H1 (cell line): Measurements from ENCODE around the gene ETV1. TPM values are rescaled to one million over a fixed set of nuclear protein-coding genes. Genes with fewer than 3 reads are reported as not detected.

ENCODE experiments used
- CTCF ChIA-PET: fragments of 300-600 bp; sonication (Branson Sonifier 250); formaldehyde crosslinking; loops from one replicate; lab custom pipeline; 2021; ENCODE audit not compliant: partially characterized antibody; lab: Charles Lee
- POLR2A ChIA-PET: fragments of 300-600 bp; sonication (Branson Sonifier 250); formaldehyde crosslinking; loops from one replicate; lab custom pipeline; 2021; ENCODE audit warnings: inconsistent platforms; ENCODE audit not compliant: partially characterized antibody; lab: Charles Lee
- DNase-seq, 2 experiments: peaks; one replicate each; pipeline versions ENCODE4 v3.0.0 to v3.0.0-alpha.2; 2010 to 2022; ENCODE audit warnings: low spot score in 2 of 2, low read depth in 1 of 2, mixed read lengths in 1 of 2
- FAIRE-seq: peaks from 2 replicates; lab custom pipeline; 2011; peaks lifted over from hg19 to GRCh38; lab: Jason Lieb, UNC
- H2AFZ ChIP-seq: 2 replicates; pipeline ENCODE4 v1.8.1; 2012; ENCODE audit warnings: low read length, inconsistent platforms
- H2AK5ac ChIP-seq: 2 replicates; pipeline ENCODE4 v1.6.1; 2013; ENCODE audit warnings: low read depth, low read length
- H2BK120ac ChIP-seq: replicated peaks from 2 replicates; pipeline ENCODE3; 2013; ENCODE audit warnings: low read depth, low read length, inconsistent platforms
- H2BK12ac ChIP-seq: 2 replicates; pipeline ENCODE4 v1.6.1; 2013; ENCODE audit warnings: low read depth, low read length
- H2BK15ac ChIP-seq: 2 replicates; pipeline ENCODE4 v1.6.1; 2013; ENCODE audit warnings: low read length
- H2BK20ac ChIP-seq: 2 replicates; pipeline ENCODE4 v1.6.1; 2013; ENCODE audit warnings: low read length
- H2BK5ac ChIP-seq: 2 replicates; pipeline ENCODE4 v1.6.1; 2013; ENCODE audit warnings: low read depth, low read length
- H3K14ac ChIP-seq: 2 replicates; pipeline ENCODE4 v1.6.1; 2013; ENCODE audit warnings: inconsistent platforms; ENCODE audit not compliant: insufficient read length
- H3K18ac ChIP-seq: 2 replicates; pipeline ENCODE4 v1.6.1; 2013; ENCODE audit warnings: low read length; ENCODE audit errors: extremely low read depth
- H3K23ac ChIP-seq: 2 replicates; pipeline ENCODE4 v1.6.1; 2013; ENCODE audit warnings: inconsistent platforms; ENCODE audit not compliant: insufficient read length
- H3K23me2 ChIP-seq: 2 replicates; pipeline ENCODE4 v1.6.1; 2013; ENCODE audit warnings: low read depth, low read length
- H3K27ac ChIP-seq: 2 replicates; pipeline ENCODE4 v1.6.1; 2011; ENCODE audit warnings: low read depth, low read length, inconsistent platforms
- H3K27me3 ChIP-seq, 4 experiments: replicated peaks in 1 of 4; 1 replicate in 1 of 4; 2 replicates in 3 of 4; pipeline versions ENCODE4 v1.6.1 to v1.8.1; 2011 to 2013; ENCODE audit warnings: low read length in 3 of 4, mild to moderate bottlenecking in 3 of 4, inconsistent platforms in 2 of 4, mixed read lengths in 2 of 4, moderate library complexity in 1 of 4; ENCODE audit not compliant: control insufficient read depth in 3 of 4, insufficient read depth in 3 of 4; ENCODE audit errors: extremely low read depth in 1 of 4
- H3K36me3 ChIP-seq, 4 experiments: 2 replicates each; pipeline versions ENCODE4 v1.6.1 to v1.8.1; 2011 to 2013; ENCODE audit warnings: mild to moderate bottlenecking in 4 of 4, low read length in 3 of 4, moderate library complexity in 2 of 4, control low read depth in 1 of 4, inconsistent platforms in 1 of 4; ENCODE audit not compliant: insufficient read depth in 4 of 4, control insufficient read depth in 2 of 4
- H3K4ac ChIP-seq: replicated peaks from 2 replicates; pipeline ENCODE3; 2013; ENCODE audit warnings: low read length, low read depth, mixed read lengths, inconsistent platforms; ENCODE audit not compliant: insufficient read length
- H3K4me1 ChIP-seq, 4 experiments: replicated peaks in 1 of 4; 1 replicate in 1 of 4; 2 replicates in 3 of 4; pipeline versions ENCODE4 v1.6.1 to v1.8.1; 2011 to 2013; ENCODE audit warnings: low read length in 3 of 4, inconsistent platforms in 2 of 4, mixed read lengths in 1 of 4; ENCODE audit not compliant: insufficient read depth in 4 of 4, control insufficient read depth in 3 of 4
- H3K4me2 ChIP-seq, 2 experiments: 2 replicates each; pipeline versions ENCODE4 v1.6.1 to v1.8.1; 2011 to 2013; ENCODE audit warnings: low read depth in 2 of 2, low read length in 2 of 2, control low read depth in 1 of 2, inconsistent platforms in 1 of 2, mild to moderate bottlenecking in 1 of 2; ENCODE audit not compliant: insufficient read depth in 1 of 2
- H3K4me3 ChIP-seq, 4 experiments: fragments of 200-600, 300-600 bp in 1 of 4; sonication (generic), shearing (Covaris generic), sonication (Bioruptor Twin) in 1 of 4; 2 replicates each; pipeline versions ENCODE4 v1.5.1 to v1.8.1; 2011 to 2016; ENCODE audit warnings: low read length in 4 of 4, low read depth in 3 of 4, control low read depth in 2 of 4, inconsistent platforms in 2 of 4, mild to moderate bottlenecking in 2 of 4, mixed read lengths in 1 of 4, moderate library complexity in 1 of 4; ENCODE audit not compliant: insufficient read depth in 2 of 4; ENCODE audit errors: extremely low read depth in 1 of 4
- H3K56ac ChIP-seq: replicated peaks from 2 replicates; pipeline ENCODE3; 2013; ENCODE audit warnings: low read depth, mild to moderate bottlenecking, mixed read lengths, low read length, inconsistent platforms; ENCODE audit not compliant: insufficient read length
- H3K79me1 ChIP-seq: 2 replicates; pipeline ENCODE4 v1.6.1; 2013; ENCODE audit warnings: low read depth, low read length, control low read depth
- H3K79me2 ChIP-seq, 2 experiments: 2 replicates each; pipeline versions ENCODE4 v1.6.1 to v1.8.1; 2012 to 2013; ENCODE audit warnings: low read length in 2 of 2, mild to moderate bottlenecking in 2 of 2, inconsistent platforms in 1 of 2; ENCODE audit not compliant: insufficient read depth in 2 of 2, control insufficient read depth in 1 of 2
- H3K9ac ChIP-seq, 4 experiments: replicated peaks in 1 of 4; 1 replicate in 1 of 4; 2 replicates in 3 of 4; pipeline versions ENCODE4 v1.6.1 to v1.8.1; 2011 to 2013; ENCODE audit warnings: low read depth in 3 of 4, low read length in 3 of 4, control low read depth in 2 of 4, mild to moderate bottlenecking in 2 of 4, moderate library complexity in 2 of 4, inconsistent platforms in 1 of 4; ENCODE audit errors: extremely low read depth in 1 of 4
- H3K9me3 ChIP-seq, 2 experiments: 2 replicates each; pipeline versions ENCODE4 v1.6.1 to v1.8.1; 2012 to 2013; ENCODE audit warnings: mild to moderate bottlenecking in 2 of 2, moderate library complexity in 2 of 2, control low read depth in 1 of 2, inconsistent platforms in 1 of 2, low read depth in 1 of 2, low read length in 1 of 2, mixed read lengths in 1 of 2; ENCODE audit not compliant: insufficient read depth in 2 of 2
- H4K20me1 ChIP-seq, 2 experiments: replicated peaks in 1 of 2; 2 replicates each; pipeline versions ENCODE3 to v1.8.1; 2011 to 2013; ENCODE audit warnings: inconsistent platforms in 2 of 2, low read length in 2 of 2, mild to moderate bottlenecking in 1 of 2; ENCODE audit not compliant: insufficient read depth in 2 of 2, control insufficient read depth in 1 of 2
- H4K5ac ChIP-seq: 2 replicates; pipeline ENCODE4 v1.6.1; 2013; ENCODE audit warnings: low read length, low read depth, mixed read lengths, inconsistent platforms; ENCODE audit not compliant: insufficient read length
- H4K8ac ChIP-seq: 2 replicates; pipeline ENCODE4 v1.8.0; 2013; ENCODE audit warnings: mild to moderate bottlenecking, moderate library complexity, low read length, inconsistent platforms; ENCODE audit not compliant: insufficient read depth; ENCODE audit errors: extremely low read depth
- H4K91ac ChIP-seq: replicated peaks from 2 replicates; pipeline ENCODE3; 2013; ENCODE audit warnings: low read length, mixed read lengths, inconsistent platforms; ENCODE audit not compliant: insufficient read length
- CHD1 ChIP-seq: IDR thresholded peaks from 2 replicates; pipeline ENCODE4 v1.6.1; 2012; ENCODE audit warnings: low read depth, low read length, improper control_type of control experiment
- CHD2 ChIP-seq: IDR thresholded peaks from 2 replicates; pipeline ENCODE4 v1.6.1; 2012; ENCODE audit warnings: low read length, improper control_type of control experiment
- EP300 ChIP-seq, 2 experiments: IDR thresholded peaks; 1 replicate in 1 of 2; 2 replicates in 1 of 2; pipeline ENCODE4 v1.6.1; 2011 to 2012; ENCODE audit warnings: low read depth in 2 of 2, low read length in 2 of 2, mild to moderate bottlenecking in 2 of 2, borderline replicate concordance in 1 of 2, inconsistent platforms in 1 of 2, moderate library complexity in 1 of 2
- GABPA ChIP-seq: IDR thresholded peaks from 2 replicates; pipeline ENCODE4 v1.6.1; 2011; ENCODE audit warnings: mild to moderate bottlenecking, low read length, moderate library complexity, borderline replicate concordance; ENCODE audit not compliant: insufficient read depth
- KDM4A ChIP-seq: IDR thresholded peaks from one replicate; pipeline ENCODE4 v1.7.1; 2012; ENCODE audit warnings: low read depth, mild to moderate bottlenecking, moderate library complexity, low read length, inconsistent platforms; ENCODE audit not compliant: severe bottlenecking
- KDM5A ChIP-seq: fragments of 200-600 bp; IDR thresholded peaks from 2 replicates; pipeline ENCODE4 v1.7.1; 2012; ENCODE audit warnings: mild to moderate bottlenecking, low read length, inconsistent platforms, mixed read lengths
- MAFK ChIP-seq: IDR thresholded peaks from 2 replicates; pipeline ENCODE4 v1.6.1; 2012; ENCODE audit warnings: low read depth, mild to moderate bottlenecking, improper control_type of control experiment, low read length
- POU5F1 ChIP-seq: IDR thresholded peaks from 2 replicates; pipeline ENCODE4 v1.6.1; 2011; ENCODE audit warnings: low read depth, mild to moderate bottlenecking, low read length, moderate library complexity
- SP2 ChIP-seq: IDR thresholded peaks from 2 replicates; pipeline ENCODE4 v1.6.1; 2012; ENCODE audit warnings: mild to moderate bottlenecking, low read length, inconsistent platforms
- TEAD4 ChIP-seq: IDR thresholded peaks from 2 replicates; pipeline ENCODE4 v1.6.1; 2012; ENCODE audit warnings: low read depth, low read length, inconsistent platforms, mixed read lengths
- YY1 ChIP-seq: IDR thresholded peaks from 2 replicates; pipeline ENCODE4 v1.6.1; 2011; ENCODE audit warnings: low read depth, mild to moderate bottlenecking, low read length
- WGBS, 2 experiments: shearing (Covaris generic) in 1 of 2; methylation state at CpG; one replicate each; pipeline versions ENCODE4 v1.1.6 to v1.1.7; 2013 to 2015; ENCODE audit warnings: low lambda C conversion rate in 2 of 2, mixed read lengths in 2 of 2, inconsistent platforms in 1 of 2, low coverage in 1 of 2, missing lambda C conversion rate in 1 of 2; ENCODE audit not compliant: insufficient replicate concordance in 2 of 2, insufficient coverage in 1 of 2, insufficient read length in 1 of 2; ENCODE audit errors: extremely low coverage in 1 of 2, missing lambda C conversion rate in 1 of 2; 5-methylcytosine and 5-hydroxymethylcytosine counted together
- polyA plus RNA-seq, 7 experiments: library from polyadenylated mRNA; depleted of rRNA in 3 of 7; stranded (reverse) in 5 of 7; unstranded in 2 of 7; fragments of >200 nt in 5 of 7; fragments of 200-250 nt in 2 of 7; gene quantifications; 1 replicate in 5 of 7; 2 replicates in 1 of 7; 4 replicates in 1 of 7; pipeline versions ENCODE4 v1.2.1 to v1.2.3, GENCODE V29; 2011 to 2013; ENCODE audit warnings: missing spikeins in 2 of 7, mixed read lengths in 2 of 7
- total RNA-seq: library from RNA; stranded (reverse); fragmentation: NEBNext Ultra II Directional; extraction: Animal tissue kit (Norgen Biotek cat#: 25700); gene quantifications from 2 replicates; pipeline ENCODE4 v1.2.1, GENCODE V29; 2021
- TF ChIP-seq, protein P1 (sequence below), 3 experiments: IDR thresholded peaks; 1 replicate in 2 of 3; 2 replicates in 1 of 3; pipeline versions ENCODE4 v1.5.1 to v1.6.1; 2011; ENCODE audit warnings: low read length in 3 of 3, mild to moderate bottlenecking in 3 of 3, inconsistent platforms in 2 of 3, low read depth in 1 of 3, moderate library complexity in 1 of 3; ENCODE audit not compliant: insufficient read depth in 1 of 3; ENCODE audit errors: control extremely low read depth in 1 of 3

The ETV1 gene
- total and polyA plus RNA-seq, 2 of the 8 experiments (the other 6 are each of a cell fraction or from before 2014, with no cell fraction given) = 58.3 to 91.2 TPM

DNA sequence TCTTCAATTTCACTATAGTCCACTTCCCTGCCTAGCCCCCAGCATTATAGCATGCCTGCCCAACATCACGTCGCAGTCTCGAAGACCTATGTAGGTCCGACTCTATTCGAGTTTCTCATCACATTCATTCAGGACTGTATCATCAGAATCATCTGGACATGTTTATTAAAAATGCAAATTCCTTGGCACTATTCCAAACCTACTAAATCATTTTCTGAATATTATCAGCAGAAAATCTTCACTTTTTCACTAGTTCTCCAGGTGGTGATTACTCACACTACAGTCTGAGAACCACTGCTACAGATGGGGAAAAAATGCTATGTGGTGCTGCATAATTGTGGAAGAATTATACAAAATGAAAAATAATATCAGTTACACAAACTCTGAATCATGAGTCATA lies 29.3 kb upstream of the ETV1 start:
- Histone ChIP-seq H4K91ac (no peak overlapping the region), H2BK5ac (no peak overlapping the region), H2BK120ac (no peak overlapping the region), H4K8ac (no peak overlapping the region), H4K5ac (no peak overlapping the region), H2BK15ac (no peak overlapping the region), H3K56ac (no peak overlapping the region), H3K23ac (no peak overlapping the region), H3K9me3 (no peaks in the 10 kb centered on the region), H3K23me2 (no peaks in the 10 kb centered on the region), H3K4ac (no peak overlapping the region), H2AK5ac (no peak overlapping the region), H3K18ac (no peak overlapping the region), H2BK20ac (no peak overlapping the region), H3K79me1 (no peaks in the 10 kb centered on the region), H2AFZ (no peak overlapping the region), H3K79me2 (no peaks in the 10 kb centered on the region), H3K4me2 (no peak overlapping the region), H3K4me1 (no peaks in the 10 kb centered on the region), H3K36me3 (no peaks in the 10 kb centered on the region), H3K4me3 (no peak overlapping the region), H2BK12ac (no peak overlapping the region), H4K20me1 (no peaks in the 10 kb centered on the region), H3K14ac (no peak overlapping the region), H3K27me3 (no peaks in the 10 kb centered on the region), H3K9ac (no peak overlapping the region), H3K27ac (no peak overlapping the region)
- DNase-seq (no peak), FAIRE-seq (no peak)
- POLR2A ChIA-PET = no interaction called here
- CTCF ChIA-PET = no interaction called here
- 94% methylated on average over 5 of the region's 5 CpGs; no CpG with 5 or more reads in 1 of the 2 experiments for WGBS, 2 experiments
- TF ChIP-seq, protein P1, sequence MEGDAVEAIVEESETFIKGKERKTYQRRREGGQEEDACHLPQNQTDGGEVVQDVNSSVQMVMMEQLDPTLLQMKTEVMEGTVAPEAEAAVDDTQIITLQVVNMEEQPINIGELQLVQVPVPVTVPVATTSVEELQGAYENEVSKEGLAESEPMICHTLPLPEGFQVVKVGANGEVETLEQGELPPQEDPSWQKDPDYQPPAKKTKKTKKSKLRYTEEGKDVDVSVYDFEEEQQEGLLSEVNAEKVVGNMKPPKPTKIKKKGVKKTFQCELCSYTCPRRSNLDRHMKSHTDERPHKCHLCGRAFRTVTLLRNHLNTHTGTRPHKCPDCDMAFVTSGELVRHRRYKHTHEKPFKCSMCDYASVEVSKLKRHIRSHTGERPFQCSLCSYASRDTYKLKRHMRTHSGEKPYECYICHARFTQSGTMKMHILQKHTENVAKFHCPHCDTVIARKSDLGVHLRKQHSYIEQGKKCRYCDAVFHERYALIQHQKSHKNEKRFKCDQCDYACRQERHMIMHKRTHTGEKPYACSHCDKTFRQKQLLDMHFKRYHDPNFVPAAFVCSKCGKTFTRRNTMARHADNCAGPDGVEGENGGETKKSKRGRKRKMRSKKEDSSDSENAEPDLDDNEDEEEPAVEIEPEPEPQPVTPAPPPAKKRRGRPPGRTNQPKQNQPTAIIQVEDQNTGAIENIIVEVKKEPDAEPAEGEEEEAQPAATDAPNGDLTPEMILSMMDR (IDR thresholded peaks at IDR 0.05; ENCODE audit: control extremely low read depth in 1 of 3, insufficient read depth in 1 of 3, low read depth in 1 of 3, low read length in 3 of 3) = no peak
- no peak for TF ChIP-seq SP2
- TF ChIP-seq KDM4A = no peak
- no peak for TF ChIP-seq CHD1
- TF ChIP-seq KDM5A = no peak
- TF ChIP-seq GABPA = no peak
- no peak for TF ChIP-seq TEAD4
- TF ChIP-seq YY1 = no peak
- no peak for TF ChIP-seq MAFK
- TF ChIP-seq EP300 (IDR thresholded peaks at IDR 0.05; ENCODE audit: borderline replicate concordance in 1 of 2, low read depth in 2 of 2, low read length in 2 of 2) = no peak
- TF ChIP-seq CHD2 = no peak
- TF ChIP-seq POU5F1 = no peak
